HG03108 (cell line): ENCODE data around the gene BRD2.

ENCODE experiments used
- ATAC-seq: cut with Tn5 transposase; IDR thresholded peaks from one replicate; pipeline ENCODE4 v1.9.1; 2021; ENCODE audit warnings: moderate library complexity; ENCODE audit not compliant: unreplicated experiment

Gene BRD2

GRCh38 chr6:32947552-32948465 is 20.6 kb upstream of the BRD2 start:
- no peak for ATAC-seq

- ATAC-seq = no peak
Measured at GRCh38 chr6:32949113-32949512, 19.3 kb upstream of the BRD2 start.

GRCh38 chr6:32950010-32950409 is 18.4 kb upstream of the BRD2 start:
- ATAC-seq = no peak

GRCh38 chr6:32950449-32950848 is 17.9 kb upstream of the BRD2 start:
- no peak for ATAC-seq

- ATAC-seq = peak; percentile 82
Measured at GRCh38 chr6:32952817-32953739, 15.3 kb upstream of the BRD2 start, which contains the start of gene HLA-DMA. Gene HLA-DMA (minus strand): TSS chr6:32953097. CDS start chr6:32953036, 61 bp downstream.

- no peak for ATAC-seq
Measured at GRCh38 chr6:32953775-32954174, 14.6 kb upstream of the BRD2 start.

GRCh38 chr6:32954267-32954666 is 14.1 kb upstream of the BRD2 start:
- ATAC-seq = no peak

GRCh38 chr6:32954986-32955802 is 13.2 kb upstream of the BRD2 start:
- no peak for ATAC-seq

GRCh38 chr6:32956176-32956575 is 12.2 kb upstream of the BRD2 start:
- no peak for ATAC-seq

- ATAC-seq = no peak
Measured at GRCh38 chr6:32960563-32960962, 7.8 kb upstream of the BRD2 start.

- ATAC-seq = no peak
Measured at GRCh38 chr6:32962213-32962826, 6.1 kb upstream of the BRD2 start.

GRCh38 chr6:32963866-32964265 is 4.5 kb upstream of the BRD2 start:
- ATAC-seq = no peak

GRCh38 chr6:32964776-32965175 is 3.6 kb upstream of the BRD2 start:
- no peak for ATAC-seq

GRCh38 chr6:32967151-32968091 is 973 bp upstream of the BRD2 start:
- no peak for ATAC-seq

- ATAC-seq = no peak
Measured at GRCh38 chr6:32968867-32969684, 682 bp downstream of the BRD2 start.

- no peak for ATAC-seq
Measured at GRCh38 chr6:32969685-32970412, 1.5 kb downstream of the BRD2 start.

GRCh38 chr6:32970413-32971241 is 2.2 kb downstream of the BRD2 start:
- no peak for ATAC-seq
